OCI-LY3 (cell line): ENCODE measurements around the gene CNTFR.

Source experiments
- H2AFZ ChIP-seq: fragments of 200-600, 300-600 bp; shearing (Covaris generic); 2 replicates; pipeline ENCODE4 v1.6.0; 2014; ENCODE audit warnings: antibody characterized with exemption, low read depth, low read length
- H3K27ac ChIP-seq: fragments of 200-600, 300-600 bp; sonication (generic); 2 replicates; pipeline ENCODE4 v1.5.1; 2014; ENCODE audit warnings: mild to moderate bottlenecking, low read length, moderate library complexity, mixed read lengths
- H3K27me3 ChIP-seq: fragments of 200-600, 300-600 bp; sonication (generic); 2 replicates; pipeline ENCODE4 v1.6.1; 2014; ENCODE audit warnings: low read depth, low read length, mixed read lengths
- H3K36me3 ChIP-seq: fragments of 200-600, 300-600 bp; sonication (generic); replicated peaks from 2 replicates; pipeline ENCODE3; 2014; ENCODE audit warnings: low read depth, low read length, mixed read lengths
- H3K4me1 ChIP-seq: fragments of 300-600, 200-600 bp; sonication (generic); 2 replicates; pipeline ENCODE4 v1.6.1; 2014; ENCODE audit warnings: low read length, mixed read lengths
- H3K4me2 ChIP-seq: fragments of 200-600, 300-600 bp; sonication (generic); 2 replicates; pipeline ENCODE4 v1.6.1; 2014; ENCODE audit warnings: low read length, mixed read lengths
- H3K4me3 ChIP-seq: fragments of 300-600, 200-600 bp; sonication (generic); 2 replicates; pipeline ENCODE4 v1.5.1; 2014; ENCODE audit warnings: antibody characterized with exemption, mild to moderate bottlenecking, low read length, moderate library complexity
- H3K79me2 ChIP-seq: fragments of 300-600, 200-600 bp; shearing (Covaris generic); 2 replicates; pipeline ENCODE4 v1.6.1; 2014; ENCODE audit warnings: mild to moderate bottlenecking, low read length, mixed read lengths
- H3K9ac ChIP-seq: fragments of 300-600, 200-600 bp; shearing (Covaris generic); 2 replicates; pipeline ENCODE4 v1.6.0; 2014; ENCODE audit warnings: mild to moderate bottlenecking, low read length, moderate library complexity
- H3K9me3 ChIP-seq: fragments of 200-600, 300-600 bp; shearing (Covaris generic); 2 replicates; pipeline ENCODE4 v1.6.1; 2014; ENCODE audit warnings: low read length, mixed read lengths; ENCODE audit not compliant: insufficient read depth
- H4K20me1 ChIP-seq: fragments of 200-600, 300-600 bp; sonication (generic); 2 replicates; pipeline ENCODE4 v1.6.1; 2016; ENCODE audit warnings: low read length, mixed read lengths; ENCODE audit not compliant: insufficient read depth
- CTCF ChIP-seq: fragments of 200-600, 300-600 bp; sonication (generic); IDR thresholded peaks from 2 replicates; pipeline ENCODE4 v1.5.1; 2014; ENCODE audit warnings: antibody characterized with exemption, low read length, low read depth
- EZH2phosphoT487 ChIP-seq: fragments of 200-600 bp; shearing (Covaris generic); IDR thresholded peaks from 2 replicates; pipeline ENCODE4 v1.6.1; 2018; ENCODE audit warnings: antibody characterized with exemption, mixed run types, low read depth

CNTFR gene

GRCh38 chr9:34562135-34562745, 27.3 kb downstream of the CNTFR start:
- Histone ChIP-seq H2AFZ (no peak overlapping the region), H3K4me3 (no peak overlapping the region), H3K27me3 (no peaks in the 10 kb centered on the region), H3K79me2 (no peaks in the 10 kb centered on the region), H3K36me3 (no peaks in the 10 kb centered on the region), H3K27ac (no peak overlapping the region), H3K4me2 (no peak overlapping the region), H3K4me1 (peaks cover 15% of the 10 kb centered on the region; the same call in 1 of the 2 replicates), H4K20me1 (no peaks in the 10 kb centered on the region), H3K9me3 (no peaks in the 10 kb centered on the region), H3K9ac (no peak overlapping the region)
- no peak for TF ChIP-seq EZH2phosphoT487
- TF ChIP-seq CTCF = peak; percentile 88

GRCh38 chr9:34560599-34561214, 28.8 kb downstream of the CNTFR start:
- TF ChIP-seq CTCF (no peak), EZH2phosphoT487 (no peak)
- no peaks in the 10 kb centered on the region for H3K9me3 ChIP-seq
- no peak overlapping the region for H3K4me2 ChIP-seq
- no peak overlapping the region for H2AFZ ChIP-seq
- H4K20me1 ChIP-seq = no peaks in the 10 kb centered on the region
- H3K27ac ChIP-seq = no peak overlapping the region
- no peaks in the 10 kb centered on the region for H3K36me3 ChIP-seq
- H3K4me3 ChIP-seq = no peak overlapping the region
- no peak overlapping the region for H3K9ac ChIP-seq
- no peaks in the 10 kb centered on the region for H3K79me2 ChIP-seq
- no peaks in the 10 kb centered on the region for H3K27me3 ChIP-seq
- peaks cover 15% of the 10 kb centered on the region; the same call in 1 of the 2 replicates for H3K4me1 ChIP-seq

GRCh38 chr9:34559624-34560455, 29.7 kb downstream of the CNTFR start:
- Histone ChIP-seq H3K9ac (no peak overlapping the region), H3K79me2 (no peaks in the 10 kb centered on the region), H3K36me3 (no peaks in the 10 kb centered on the region), H4K20me1 (no peaks in the 10 kb centered on the region), H3K4me1 (peaks cover 9% of the 10 kb centered on the region; the same call in 1 of the 2 replicates), H3K4me2 (no peak overlapping the region), H3K9me3 (no peaks in the 10 kb centered on the region), H3K4me3 (no peak overlapping the region), H3K27me3 (no peaks in the 10 kb centered on the region), H2AFZ (no peak overlapping the region), H3K27ac (no peak overlapping the region)
- TF ChIP-seq CTCF (no peak), EZH2phosphoT487 (no peak)
